ENCODE data around the gene NPHP4. TPM values are rescaled to one million over a fixed set of nuclear protein-coding genes. Genes with fewer than 3 reads are reported as not detected.

The NPHP4 gene
- polyA plus RNA-seq, 2 of the 4 experiments (the other 2 are of a cell fraction): 2.9 to 5.1 TPM

DNA sequence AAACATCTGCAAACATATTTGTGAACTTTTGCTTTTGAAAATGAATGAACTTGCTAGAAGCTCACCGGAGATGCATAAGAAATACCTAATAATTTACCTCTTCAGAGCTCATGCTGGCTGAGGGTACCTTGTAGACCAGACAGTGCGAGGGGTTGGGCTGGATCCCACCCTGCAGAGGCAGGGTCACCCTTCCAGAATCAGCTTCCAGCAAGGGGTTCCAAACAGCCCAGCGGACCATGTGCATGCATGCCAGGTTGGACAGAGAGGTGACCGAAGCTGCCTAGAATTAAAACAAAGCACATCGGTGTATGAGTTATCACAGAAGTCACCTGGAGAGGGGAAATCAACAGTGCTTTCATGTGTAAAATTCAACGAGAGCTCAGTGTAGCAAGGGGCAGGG lies 59.2 kb downstream of the NPHP4 start:
- no peak overlapping the region for H3K27ac ChIP-seq
- 94% methylated on average over 6 of the region's 6 CpGs for WGBS (ENCODE audit: missing lambda C conversion rate)
- H3K4me2 ChIP-seq: no peak overlapping the region
- POLR2A ChIA-PET: no interaction called here
- no peak overlapping the region for H3K4me3 ChIP-seq
- no peak for ATAC-seq
- TF ChIP-seq RNF2 (IDR thresholded peaks at IDR 0.05; ENCODE audit: borderline replicate concordance, low read depth): no peak
- TF ChIP-seq HOXA7 (CRISPR knock-in tag; IDR thresholded peaks at IDR 0.05): no peak
- TF ChIP-seq, protein P1, sequence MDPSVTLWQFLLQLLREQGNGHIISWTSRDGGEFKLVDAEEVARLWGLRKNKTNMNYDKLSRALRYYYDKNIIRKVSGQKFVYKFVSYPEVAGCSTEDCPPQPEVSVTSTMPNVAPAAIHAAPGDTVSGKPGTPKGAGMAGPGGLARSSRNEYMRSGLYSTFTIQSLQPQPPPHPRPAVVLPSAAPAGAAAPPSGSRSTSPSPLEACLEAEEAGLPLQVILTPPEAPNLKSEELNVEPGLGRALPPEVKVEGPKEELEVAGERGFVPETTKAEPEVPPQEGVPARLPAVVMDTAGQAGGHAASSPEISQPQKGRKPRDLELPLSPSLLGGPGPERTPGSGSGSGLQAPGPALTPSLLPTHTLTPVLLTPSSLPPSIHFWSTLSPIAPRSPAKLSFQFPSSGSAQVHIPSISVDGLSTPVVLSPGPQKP (IDR thresholded peaks at IDR 0.05; ENCODE audit: low read depth, low read length): no peak
- TF ChIP-seq, protein P2, sequence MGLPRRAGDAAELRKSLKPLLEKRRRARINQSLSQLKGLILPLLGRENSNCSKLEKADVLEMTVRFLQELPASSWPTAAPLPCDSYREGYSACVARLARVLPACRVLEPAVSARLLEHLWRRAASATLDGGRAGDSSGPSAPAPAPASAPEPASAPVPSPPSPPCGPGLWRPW (IDR thresholded peaks at IDR 0.05): no peak
- H3K9me3 ChIP-seq: no peaks in the 10 kb centered on the region
- DNase-seq (ENCODE audit: low read depth in 1 of 2, low spot score in 1 of 2): no peak
- H3K4me1 ChIP-seq: no peaks in the 10 kb centered on the region
- CTCF ChIA-PET: interaction anchor here (0.7 to 2.5 kb wide), 3 partner anchors 16 to 42 kb away, joined by 3 to 10 read pairs (median 3); no protein-coding TSS in a partner anchor
- FAIRE-seq: no peak

DNA sequence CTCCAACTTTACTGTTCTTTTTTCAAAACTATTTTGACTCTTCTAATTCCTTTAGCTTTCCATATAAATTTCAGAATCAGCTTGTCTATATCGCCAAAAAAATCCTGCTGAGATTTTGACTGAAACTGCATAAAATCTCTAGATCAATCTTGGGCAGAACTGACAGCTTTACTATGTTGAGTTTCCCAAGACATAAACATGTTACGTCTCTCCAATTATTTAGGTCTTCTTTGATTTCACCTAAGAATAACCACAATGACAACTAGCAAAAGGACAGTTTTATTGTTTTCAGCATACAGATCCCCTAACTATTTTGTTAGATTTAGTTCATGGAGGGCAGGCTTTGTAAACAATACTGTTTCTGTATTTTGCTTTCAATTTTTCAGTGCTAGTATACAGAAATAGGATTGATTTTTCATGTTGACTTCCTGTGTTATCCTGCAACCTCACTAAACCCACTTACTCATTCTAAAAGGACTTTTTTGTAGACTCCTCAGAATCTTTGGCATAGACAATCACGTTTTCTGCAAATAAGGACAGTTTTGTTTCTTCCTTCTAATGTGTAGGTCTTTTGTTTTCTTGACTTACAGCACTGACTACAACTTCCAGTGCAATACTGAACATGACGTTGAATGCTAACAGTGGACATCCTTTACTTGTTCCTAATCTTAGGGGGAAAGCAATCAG lies 63.4 kb downstream of the NPHP4 start:
- 89% methylated on average over 4 of the region's 4 CpGs for WGBS (ENCODE audit: missing lambda C conversion rate)
- Histone ChIP-seq H3K9me3 (no peaks in the 10 kb centered on the region), H3K4me2 (no peak overlapping the region), H3K4me3 (no peak overlapping the region), H3K27ac (no peak overlapping the region), H3K4me1 (no peaks in the 10 kb centered on the region)
- POLR2A ChIA-PET: no interaction called here
- FAIRE-seq: no peak
- no peak for ATAC-seq
- no peak for DNase-seq (ENCODE audit: low read depth in 1 of 2, low spot score in 1 of 2)
- TF ChIP-seq TFCP2L1 (CRISPR knock-in tag; IDR thresholded peaks at IDR 0.05) (no peak), HOXB5 (CRISPR knock-in tag; IDR thresholded peaks at IDR 0.05) (no peak), FOSL2 (IDR thresholded peaks at IDR 0.05) (no peak), FOSL2 (CRISPR knock-in tag; IDR thresholded peaks at IDR 0.05) (no peak), RFX5 (IDR thresholded peaks at IDR 0.05) (no peak), ZNF302 (CRISPR knock-in tag; IDR thresholded peaks at IDR 0.05) (no peak), HOXB13 (CRISPR knock-in tag; IDR thresholded peaks at IDR 0.05; ENCODE audit: low read depth) (no peak), KDM5A (IDR thresholded peaks at IDR 0.05) (no peak)
- TF ChIP-seq, protein P3, sequence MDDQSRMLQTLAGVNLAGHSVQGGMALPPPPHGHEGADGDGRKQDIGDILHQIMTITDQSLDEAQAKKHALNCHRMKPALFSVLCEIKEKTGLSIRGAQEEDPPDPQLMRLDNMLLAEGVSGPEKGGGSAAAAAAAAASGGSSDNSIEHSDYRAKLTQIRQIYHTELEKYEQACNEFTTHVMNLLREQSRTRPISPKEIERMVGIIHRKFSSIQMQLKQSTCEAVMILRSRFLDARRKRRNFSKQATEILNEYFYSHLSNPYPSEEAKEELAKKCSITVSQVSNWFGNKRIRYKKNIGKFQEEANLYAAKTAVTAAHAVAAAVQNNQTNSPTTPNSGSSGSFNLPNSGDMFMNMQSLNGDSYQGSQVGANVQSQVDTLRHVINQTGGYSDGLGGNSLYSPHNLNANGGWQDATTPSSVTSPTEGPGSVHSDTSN (IDR thresholded peaks at IDR 0.05): no peak
- TF ChIP-seq, protein P4, sequence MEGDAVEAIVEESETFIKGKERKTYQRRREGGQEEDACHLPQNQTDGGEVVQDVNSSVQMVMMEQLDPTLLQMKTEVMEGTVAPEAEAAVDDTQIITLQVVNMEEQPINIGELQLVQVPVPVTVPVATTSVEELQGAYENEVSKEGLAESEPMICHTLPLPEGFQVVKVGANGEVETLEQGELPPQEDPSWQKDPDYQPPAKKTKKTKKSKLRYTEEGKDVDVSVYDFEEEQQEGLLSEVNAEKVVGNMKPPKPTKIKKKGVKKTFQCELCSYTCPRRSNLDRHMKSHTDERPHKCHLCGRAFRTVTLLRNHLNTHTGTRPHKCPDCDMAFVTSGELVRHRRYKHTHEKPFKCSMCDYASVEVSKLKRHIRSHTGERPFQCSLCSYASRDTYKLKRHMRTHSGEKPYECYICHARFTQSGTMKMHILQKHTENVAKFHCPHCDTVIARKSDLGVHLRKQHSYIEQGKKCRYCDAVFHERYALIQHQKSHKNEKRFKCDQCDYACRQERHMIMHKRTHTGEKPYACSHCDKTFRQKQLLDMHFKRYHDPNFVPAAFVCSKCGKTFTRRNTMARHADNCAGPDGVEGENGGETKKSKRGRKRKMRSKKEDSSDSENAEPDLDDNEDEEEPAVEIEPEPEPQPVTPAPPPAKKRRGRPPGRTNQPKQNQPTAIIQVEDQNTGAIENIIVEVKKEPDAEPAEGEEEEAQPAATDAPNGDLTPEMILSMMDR (IDR thresholded peaks at IDR 0.05): no peak
- TF ChIP-seq, protein P2 (IDR thresholded peaks at IDR 0.05): no peak
- TF ChIP-seq, protein P5, sequence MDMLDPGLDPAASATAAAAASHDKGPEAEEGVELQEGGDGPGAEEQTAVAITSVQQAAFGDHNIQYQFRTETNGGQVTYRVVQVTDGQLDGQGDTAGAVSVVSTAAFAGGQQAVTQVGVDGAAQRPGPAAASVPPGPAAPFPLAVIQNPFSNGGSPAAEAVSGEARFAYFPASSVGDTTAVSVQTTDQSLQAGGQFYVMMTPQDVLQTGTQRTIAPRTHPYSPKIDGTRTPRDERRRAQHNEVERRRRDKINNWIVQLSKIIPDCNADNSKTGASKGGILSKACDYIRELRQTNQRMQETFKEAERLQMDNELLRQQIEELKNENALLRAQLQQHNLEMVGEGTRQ (IDR thresholded peaks at IDR 0.05): no peak
- CTCF ChIA-PET: interaction anchor here (0.8 to 1.0 kb wide), 2 partner anchors 8 to 14 kb away, joined by 3 read pairs; no protein-coding TSS in a partner anchor
